CD14-positive monocyte (primary cell): Measurements from ENCODE around the gene SLC7A5. TPM values are rescaled to one million over a fixed set of nuclear protein-coding genes. Genes with fewer than 3 reads are reported as not detected.
"Not testable (repeated sequence)": the region's sequence is repeated elsewhere in the genome, so short reads cannot be mapped to it uniquely, and the experiment has no call there.

Experiments used
- DNase-seq, 3 donors: peaks; one replicate each; pipeline ENCODE4 v3.0.0-alpha.2; 2011 to 2022
- H2AFZ ChIP-seq: 2 replicates; pipeline ENCODE4 v1.6.0; 2012; ENCODE audit warnings: mild to moderate bottlenecking, low read depth, low read length, inconsistent platforms; ENCODE audit not compliant: insufficient read depth, poor library complexity, severe bottlenecking
- H3K27ac ChIP-seq, 2 donors: 1 replicate in 1 of 2; 2 replicates in 1 of 2; pipeline ENCODE4 v1.5.1; 2012 to 2013; ENCODE audit warnings: low read length in 2 of 2, control low read depth in 1 of 2, inconsistent platforms in 1 of 2, low read depth in 1 of 2, mild to moderate bottlenecking in 1 of 2
- H3K27me3 ChIP-seq, 2 donors: one replicate each; pipeline versions ENCODE4 v1.6.0 to v1.6.1; 2011 to 2013; ENCODE audit warnings: low read length in 2 of 2; ENCODE audit not compliant: control insufficient read depth in 2 of 2, insufficient read depth in 2 of 2
- H3K36me3 ChIP-seq, 2 donors: replicated peaks in 1 of 2; 1 replicate in 1 of 2; 2 replicates in 1 of 2; pipeline versions ENCODE4 v1.5.1 to v1.6.1; 2012 to 2013; ENCODE audit warnings: low read length in 2 of 2, control low read depth in 1 of 2, inconsistent platforms in 1 of 2, mild to moderate bottlenecking in 1 of 2; ENCODE audit not compliant: insufficient read depth in 2 of 2, control insufficient read depth in 1 of 2
- H3K4me1 ChIP-seq, 2 donors: 1 replicate in 1 of 2; 2 replicates in 1 of 2; pipeline versions ENCODE4 v1.5.1 to v1.6.1; 2012 to 2013; ENCODE audit warnings: low read length in 2 of 2, control low read depth in 1 of 2, inconsistent platforms in 1 of 2, mild to moderate bottlenecking in 1 of 2, moderate library complexity in 1 of 2; ENCODE audit not compliant: insufficient read depth in 2 of 2, control insufficient read depth in 1 of 2
- H3K4me2 ChIP-seq: replicated peaks from 2 replicates; pipeline ENCODE3; 2012; ENCODE audit warnings: low read length, moderate library complexity, mild to moderate bottlenecking; ENCODE audit not compliant: poor library complexity, severe bottlenecking; ENCODE audit errors: extremely low read depth
- H3K4me3 ChIP-seq, 3 experiments: fragments of 200-600 bp in 1 of 3; sonication (generic) in 1 of 3; replicated peaks in 1 of 3; 1 replicate in 2 of 3; 2 replicates in 1 of 3; pipeline ENCODE4 v1.5.1; 2011 to 2013; ENCODE audit warnings: low read length in 3 of 3, mild to moderate bottlenecking in 3 of 3, control low read depth in 2 of 3, low read depth in 2 of 3, inconsistent platforms in 1 of 3, moderate library complexity in 1 of 3
- H3K79me2 ChIP-seq: 2 replicates; pipeline ENCODE4 v1.6.0; 2012; ENCODE audit warnings: mild to moderate bottlenecking, control low read depth, inconsistent platforms, low read length, moderate library complexity; ENCODE audit not compliant: insufficient read depth
- H3K9ac ChIP-seq: 2 replicates; pipeline ENCODE4 v1.6.0; 2017; ENCODE audit warnings: low read length, mild to moderate bottlenecking; ENCODE audit not compliant: insufficient read depth, poor library complexity, severe bottlenecking
- H3K9me3 ChIP-seq, 2 donors: replicated peaks in 1 of 2; 1 replicate in 1 of 2; 2 replicates in 1 of 2; pipeline versions ENCODE4 v1.5.1 to v1.6.1; 2012 to 2013; ENCODE audit warnings: low read length in 2 of 2, control low read depth in 1 of 2; ENCODE audit not compliant: control insufficient read depth in 1 of 2, insufficient read depth in 1 of 2
- H4K20me1 ChIP-seq: 2 replicates; pipeline ENCODE4 v1.6.0; 2012; ENCODE audit warnings: mild to moderate bottlenecking, low read length, control low read depth, moderate library complexity; ENCODE audit not compliant: insufficient read depth
- H3K27ac Mint-ChIP-seq, 7 donors: one replicate each; pipeline ENCODE4 v1.8.0; 2020; ENCODE audit warnings: mild to moderate bottlenecking in 7 of 7, mixed read lengths in 7 of 7, moderate library complexity in 6 of 7, inconsistent platforms in 2 of 7
- H3K27me3 Mint-ChIP-seq, 3 donors: one replicate each; pipeline ENCODE4 v1.8.0; 2021 to 2022; ENCODE audit warnings: low read depth in 3 of 3, mild to moderate bottlenecking in 3 of 3, mixed read lengths in 3 of 3, moderate library complexity in 3 of 3, inconsistent platforms in 1 of 3
- H3K36me3 Mint-ChIP-seq, 2 donors: one replicate each; pipeline ENCODE4 v1.8.0; 2020; ENCODE audit warnings: mixed read lengths in 2 of 2, inconsistent platforms in 1 of 2, mild to moderate bottlenecking in 1 of 2
- H3K4me1 Mint-ChIP-seq: one replicate; pipeline ENCODE4 v1.8.0; 2020; ENCODE audit warnings: mild to moderate bottlenecking, mixed read lengths
- H3K4me3 Mint-ChIP-seq, 2 donors: one replicate each; pipeline ENCODE4 v1.8.0; 2020; ENCODE audit warnings: mild to moderate bottlenecking in 2 of 2, mixed read lengths in 2 of 2, moderate library complexity in 1 of 2
- H3K9me3 Mint-ChIP-seq, 7 donors: one replicate each; pipeline ENCODE4 v1.8.0; 2020 to 2022; ENCODE audit warnings: mixed read lengths in 7 of 7, mild to moderate bottlenecking in 6 of 7, moderate library complexity in 6 of 7, inconsistent platforms in 2 of 7
- CTCF ChIP-seq: fragments of 200-600 bp; IDR thresholded peaks from one replicate; pipeline ENCODE4 v1.8.0; 2022; ENCODE audit warnings: antibody characterized with exemption, mild to moderate bottlenecking
- WGBS: methylation state at CpG from one replicate; pipeline ENCODE4 v1.1.5; 2013; ENCODE audit warnings: missing lambda C conversion rate; ENCODE audit not compliant: insufficient coverage; 5-methylcytosine and 5-hydroxymethylcytosine counted together
- intact Hi-C, 2 donors: fragments of 100-400 bp; cut with micrococcal nuclease; formaldehyde crosslinking; loops; one replicate each; pipeline versions ENCODE4 v1.15.0 to v1.15.1; 2023
- polyA plus RNA-seq, 3 donors: library from polyadenylated mRNA; depleted of rRNA in 1 of 3; unstranded in 2 of 3; stranded (reverse) in 1 of 3; fragments of 300-500 nt in 2 of 3; fragments of >200 nt in 1 of 3; fragmentation: Illumina TruSeq in 2 of 3; gene quantifications; 1 replicate in 2 of 3; 2 replicates in 1 of 3; pipeline ENCODE4 v1.2.3, GENCODE V29; 2012 to 2021

The SLC7A5 gene
- polyA plus RNA-seq, 3 donors = 0.40 to 5.8 (median 1.1) TPM

GRCh38 chr16:87891764-87892163, 22.5 kb upstream of the SLC7A5 start:
- H3K9me3 Mint-ChIP-seq = peaks cover 6 to 16% (median 10%) of the 10 kb centered on the region in 7 donors

GRCh38 chr16:87889762-87890161, 20.5 kb upstream of the SLC7A5 start:
- H4K20me1 ChIP-seq, intact Hi-C loops, H3K4me3 Mint-ChIP-seq, H3K36me3 Mint-ChIP-seq, H3K27ac ChIP-seq, H3K27me3 ChIP-seq, H3K4me3 ChIP-seq, DNase-seq, H2AFZ ChIP-seq, H3K9ac ChIP-seq, H3K79me2 ChIP-seq, H3K36me3 ChIP-seq, H3K4me2 ChIP-seq, H3K27me3 Mint-ChIP-seq: not testable (repeated sequence)
- Mint-ChIP-seq H3K4me1 (peaks cover 28% of the 10 kb centered on the region), H3K9me3 (peaks cover 6 to 17% (median 10%) of the 10 kb centered on the region in 7 donors), H3K27ac (peak overlapping the region in 1 of 7 donors; percentile 35)
- H3K4me1 ChIP-seq = peaks cover 27 to 29% of the 10 kb centered on the region in 2 donors
- WGBS = 100% methylated on average over 2 of the region's 10 CpGs
- H3K9me3 ChIP-seq = peaks cover 0 to 16% of the 10 kb centered on the region in 2 donors

More at GRCh38 chr16:87891764-87892163, 22.5 kb upstream of the SLC7A5 start:
- H3K4me3 Mint-ChIP-seq = no peak overlapping the region
- Histone ChIP-seq H3K9me3 (peaks cover 0 to 16% of the 10 kb centered on the region in 2 donors), H3K27ac (no peak overlapping the region), H3K9ac (no peak overlapping the region), H3K4me2 (no peak overlapping the region), H3K36me3 (no peaks in the 10 kb centered on the region), H3K4me1 (peaks cover 47 to 49% of the 10 kb centered on the region in 2 donors), H2AFZ (no peak overlapping the region), H3K27me3 (no peaks in the 10 kb centered on the region), H3K4me3 (no peak overlapping the region), H3K79me2 (no peaks in the 10 kb centered on the region), H4K20me1 (no peaks in the 10 kb centered on the region)
- H3K36me3 Mint-ChIP-seq = peaks cover 3% of the 10 kb centered on the region in 2 donors
- 96% methylated on average over 16 of the region's 21 CpGs for WGBS
- no peak for TF ChIP-seq CTCF
- intact Hi-C loops = no loop called here
- no peak for DNase-seq
- no peak overlapping the region for H3K27ac Mint-ChIP-seq
- H3K27me3 Mint-ChIP-seq = peaks cover 0 to 9% (median 1%) of the 10 kb centered on the region in 3 donors
- H3K4me1 Mint-ChIP-seq = peaks cover 48% of the 10 kb centered on the region

- H3K27ac Mint-ChIP-seq = peak overlapping the region in 3 of 7 donors; percentile 17 to 79 (median 49)
- H3K4me1 ChIP-seq = peaks cover 15% of the 10 kb centered on the region in 2 donors
- H3K4me2 ChIP-seq, H3K27ac ChIP-seq, DNase-seq, H3K79me2 ChIP-seq, H3K4me3 ChIP-seq, H3K27me3 ChIP-seq, intact Hi-C loops, H4K20me1 ChIP-seq, H3K9ac ChIP-seq, H3K36me3 Mint-ChIP-seq, H3K36me3 ChIP-seq, H2AFZ ChIP-seq: not testable (repeated sequence)
- peaks cover 6 to 17% (median 10%) of the 10 kb centered on the region in 7 donors for H3K9me3 Mint-ChIP-seq
- WGBS = 91% methylated on average over 7 of the region's 7 CpGs
- peaks cover under 1 to 10% (median 8%) of the 10 kb centered on the region in 3 donors for H3K27me3 Mint-ChIP-seq
- H3K4me3 Mint-ChIP-seq = peak overlapping the region in 1 of 2 donors; percentile 67
- H3K9me3 ChIP-seq = peaks cover 0 to 16% of the 10 kb centered on the region in 2 donors
- peaks cover 16% of the 10 kb centered on the region for H3K4me1 Mint-ChIP-seq
These were observed 19.0 kb upstream of the SLC7A5 start for GRCh38 chr16:87888346-87888745.

- H3K4me3 ChIP-seq, H3K36me3 ChIP-seq, H3K36me3 Mint-ChIP-seq, H3K4me2 ChIP-seq, H3K9ac ChIP-seq, H4K20me1 ChIP-seq, H3K27ac ChIP-seq, intact Hi-C loops, H3K27me3 ChIP-seq, H2AFZ ChIP-seq, H3K79me2 ChIP-seq: not testable (repeated sequence)
- Mint-ChIP-seq H3K27ac (peak overlapping the region in 4 of 7 donors; percentile 18 to 82 (median 64)), H3K4me1 (peaks cover 16% of the 10 kb centered on the region), H3K9me3 (peaks cover 6 to 17% (median 10%) of the 10 kb centered on the region in 7 donors), H3K4me3 (peak overlapping the region in 1 of 2 donors; percentile 67), H3K27me3 (peaks cover 2 to 12% (median 10%) of the 10 kb centered on the region in 3 donors)
- H3K9me3 ChIP-seq = peaks cover 0 to 16% of the 10 kb centered on the region in 2 donors
- peak; percentile 33 to 74 (median 57) for DNase-seq
- 0% methylated on average over 3 of the region's 8 CpGs for WGBS
- H3K4me1 ChIP-seq = peaks cover 15% of the 10 kb centered on the region in 2 donors
These were observed 18.6 kb upstream of the SLC7A5 start for GRCh38 chr16:87887931-87888330.
